C4-2B (cell line): ENCODE measurements around the gene IQCM.

Source experiments
- H3K27ac ChIP-seq: fragments of 450-650 bp; 2 replicates; pipeline ENCODE4 v1.5.1; 2017
- ZFX ChIP-seq: fragments of 450-650 bp; IDR thresholded peaks from 2 replicates; pipeline ENCODE4 v1.6.1; 2017
- TF ChIP-seq, protein P1 (sequence below): fragments of 450-650 bp; conservative IDR thresholded peaks from 2 replicates; pipeline ENCODE4 v1.5.1; 2017; ENCODE audit warnings: mild to moderate bottlenecking

The IQCM gene

DNA sequence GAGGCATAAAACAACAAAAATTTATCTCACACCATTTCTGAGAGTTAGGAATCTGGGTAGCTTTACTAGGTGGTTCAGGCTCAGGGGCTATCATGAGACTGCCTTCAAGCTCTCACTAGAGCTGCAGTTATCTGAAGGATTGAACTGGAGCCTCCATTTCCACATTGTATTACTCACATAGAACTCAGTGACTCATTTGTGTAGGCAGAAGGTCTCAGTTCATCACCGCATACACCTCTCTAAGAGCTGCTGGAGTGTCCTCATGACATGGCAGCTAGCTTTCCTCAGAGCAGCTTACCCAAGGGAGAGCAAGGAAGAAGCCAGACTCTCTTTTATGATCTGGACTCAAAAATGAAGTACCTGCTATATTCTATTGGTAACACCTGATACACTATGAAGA lies 389.2 kb downstream of the IQCM start:
- TF ChIP-seq, protein P1, sequence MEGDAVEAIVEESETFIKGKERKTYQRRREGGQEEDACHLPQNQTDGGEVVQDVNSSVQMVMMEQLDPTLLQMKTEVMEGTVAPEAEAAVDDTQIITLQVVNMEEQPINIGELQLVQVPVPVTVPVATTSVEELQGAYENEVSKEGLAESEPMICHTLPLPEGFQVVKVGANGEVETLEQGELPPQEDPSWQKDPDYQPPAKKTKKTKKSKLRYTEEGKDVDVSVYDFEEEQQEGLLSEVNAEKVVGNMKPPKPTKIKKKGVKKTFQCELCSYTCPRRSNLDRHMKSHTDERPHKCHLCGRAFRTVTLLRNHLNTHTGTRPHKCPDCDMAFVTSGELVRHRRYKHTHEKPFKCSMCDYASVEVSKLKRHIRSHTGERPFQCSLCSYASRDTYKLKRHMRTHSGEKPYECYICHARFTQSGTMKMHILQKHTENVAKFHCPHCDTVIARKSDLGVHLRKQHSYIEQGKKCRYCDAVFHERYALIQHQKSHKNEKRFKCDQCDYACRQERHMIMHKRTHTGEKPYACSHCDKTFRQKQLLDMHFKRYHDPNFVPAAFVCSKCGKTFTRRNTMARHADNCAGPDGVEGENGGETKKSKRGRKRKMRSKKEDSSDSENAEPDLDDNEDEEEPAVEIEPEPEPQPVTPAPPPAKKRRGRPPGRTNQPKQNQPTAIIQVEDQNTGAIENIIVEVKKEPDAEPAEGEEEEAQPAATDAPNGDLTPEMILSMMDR: no peak
- no peak for TF ChIP-seq ZFX

DNA sequence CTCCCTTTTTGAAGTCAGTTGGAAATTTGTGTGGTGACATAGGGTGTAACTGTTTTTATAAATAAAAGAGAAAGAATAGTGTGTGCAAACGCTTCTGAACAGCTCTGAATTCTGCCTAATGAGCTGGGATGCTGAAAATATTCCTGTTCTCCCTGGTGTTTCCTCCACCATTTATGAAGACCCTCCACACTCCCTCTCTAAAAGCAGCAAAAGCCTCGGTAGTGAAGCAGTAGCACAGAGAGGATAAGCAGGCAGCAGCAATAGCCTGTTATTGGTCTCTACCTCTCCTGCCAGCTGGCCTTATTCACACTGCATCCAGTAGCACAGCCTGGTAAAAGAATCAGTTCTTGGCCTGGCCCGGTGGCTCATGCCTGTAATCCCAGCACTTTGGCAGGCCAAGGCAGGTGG lies 406.1 kb downstream of the IQCM start:
- TF ChIP-seq, protein P1: no peak
- TF ChIP-seq ZFX: no peak
- H3K27ac ChIP-seq: no peak overlapping the region

More for the DNA sequence above, 389.2 kb downstream of the IQCM start:
- no peak overlapping the region for H3K27ac ChIP-seq

DNA sequence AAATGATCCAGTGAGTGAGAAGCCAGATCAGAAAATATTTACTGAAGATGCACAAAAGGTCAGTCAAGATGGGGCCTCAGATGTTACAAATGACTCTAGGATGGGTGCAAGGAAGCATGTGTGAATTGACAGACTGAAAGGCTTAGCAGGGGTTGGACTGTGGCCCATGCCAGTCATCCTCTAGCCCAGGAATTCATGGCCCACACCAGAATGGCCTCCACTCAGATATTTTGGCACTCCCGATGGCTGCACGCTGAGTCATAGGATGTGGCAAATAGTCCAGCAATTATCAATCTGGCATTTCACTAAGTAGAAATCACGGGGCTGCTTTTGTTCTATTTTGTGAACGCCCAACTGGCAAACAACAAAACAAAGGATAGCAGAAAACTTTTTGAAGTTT lies 406.5 kb downstream of the IQCM start:
- TF ChIP-seq, protein P1: no peak
- no peak overlapping the region for H3K27ac ChIP-seq

DNA sequence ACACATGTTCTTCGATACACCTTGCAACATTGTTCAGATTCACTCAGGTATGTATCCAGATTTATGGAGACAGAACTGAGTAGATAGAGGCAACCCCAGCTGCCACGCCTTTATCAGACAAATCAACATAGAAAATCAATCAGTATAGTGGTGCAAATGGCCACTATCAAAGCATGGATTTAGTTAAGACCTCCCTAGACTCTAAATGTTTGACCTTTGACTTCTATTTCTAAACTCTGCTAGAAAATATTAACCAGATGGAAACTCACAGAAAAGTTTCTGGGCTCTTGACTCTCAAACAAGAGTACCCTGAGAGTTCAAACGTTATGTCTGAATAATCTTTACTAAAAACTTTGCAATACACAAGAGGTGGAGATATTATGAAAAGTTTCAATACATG lies 411.5 kb downstream of the IQCM start:
- no peak overlapping the region for H3K27ac ChIP-seq
- TF ChIP-seq, protein P1: no peak
- no peak for TF ChIP-seq ZFX

DNA sequence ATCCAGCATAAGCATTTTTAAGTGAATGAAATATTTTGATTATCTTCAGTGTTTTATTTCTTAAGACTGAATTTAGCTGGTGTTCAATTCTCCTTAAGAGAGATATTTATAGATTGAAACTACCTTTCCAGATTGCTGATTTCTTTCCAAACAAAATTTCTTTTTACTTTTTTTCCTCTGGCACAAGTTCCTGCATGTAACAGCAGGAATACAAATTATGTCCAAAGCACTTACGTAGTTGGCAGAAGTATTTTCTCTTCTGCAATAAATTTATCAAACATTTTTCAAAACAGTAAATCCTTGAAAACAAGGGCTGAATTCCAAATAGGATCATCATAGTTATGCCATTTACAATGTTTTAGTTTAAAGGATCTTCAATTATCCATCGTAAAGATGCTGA lies 412.6 kb downstream of the IQCM start:
- no peak overlapping the region for H3K27ac ChIP-seq
- TF ChIP-seq, protein P1: no peak

DNA sequence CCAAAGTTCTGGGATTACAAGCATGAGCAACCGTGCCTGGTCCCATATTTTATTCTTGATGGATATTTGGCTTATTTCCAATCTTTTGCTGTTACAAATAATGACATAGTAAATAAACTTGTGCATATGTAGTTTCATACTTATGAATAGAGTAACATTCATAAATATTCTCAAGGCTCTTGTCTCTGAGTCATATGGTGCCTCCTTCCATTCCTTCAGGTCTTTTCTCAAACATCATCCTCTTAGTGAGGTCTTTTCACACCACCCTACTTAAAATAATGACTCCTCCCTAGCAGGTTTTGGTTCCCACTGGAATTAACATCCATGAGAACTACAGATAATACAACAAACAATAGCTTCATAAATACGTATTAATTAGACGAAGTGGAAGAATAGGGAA lies 416.6 kb downstream of the IQCM start:
- TF ChIP-seq, protein P1: no peak
- TF ChIP-seq ZFX: no peak
- no peak overlapping the region for H3K27ac ChIP-seq

DNA sequence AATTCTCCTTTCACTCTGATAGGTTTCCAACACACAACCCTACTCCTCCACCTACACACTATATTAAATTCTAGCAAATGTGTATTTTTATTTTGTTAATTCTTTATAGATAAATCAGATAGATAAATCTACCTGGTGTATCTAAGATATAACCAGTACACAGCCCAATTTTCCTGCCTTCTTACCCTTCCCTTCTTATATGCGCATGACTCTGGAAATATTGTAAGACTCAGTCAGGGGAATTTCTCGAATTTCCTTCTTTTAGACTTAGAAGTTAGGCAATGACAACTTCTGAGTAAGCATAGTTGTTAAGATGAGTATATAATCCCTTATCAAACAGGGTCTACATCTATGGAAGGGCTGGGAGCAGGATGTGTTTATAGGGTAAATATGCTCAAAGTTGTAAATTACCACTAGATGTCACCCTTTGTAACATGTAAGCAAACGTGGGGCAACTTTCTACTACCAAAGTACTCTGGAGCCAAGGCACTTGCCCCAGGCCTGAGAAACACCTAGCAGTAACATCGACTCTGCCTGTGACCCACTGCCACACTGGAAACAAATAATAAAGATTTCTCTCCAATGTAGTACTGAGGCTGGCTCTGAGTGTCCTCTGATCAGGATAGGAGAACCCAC lies 444.7 kb downstream of the IQCM start:
- H3K27ac ChIP-seq: no peak overlapping the region
- TF ChIP-seq ZFX: no peak
- TF ChIP-seq, protein P1: peak; percentile 62
